HL-60 (cell line): ENCODE data around the gene PPP5C.
"Not testable (repeated sequence)": the region's sequence is repeated elsewhere in the genome, so short reads cannot be mapped to it uniquely, and the experiment has no call there.

Experiments used
- DNase-seq, 2 experiments: peaks; one replicate each; pipeline ENCODE4 v3.0.0-alpha.2; 2010 to 2020; ENCODE audit warnings: low read depth in 1 of 2, low spot score in 1 of 2
- H3K27ac ChIP-seq: fragments of 250-450 bp; sonication (Bioruptor Pico); replicated peaks from 2 replicates; pipeline ENCODE4 v1.5.1; 2020; ENCODE audit warnings: mild to moderate bottlenecking, moderate library complexity
- H3K27me3 ChIP-seq: fragments of 250-450 bp; sonication (Bioruptor Pico); 2 replicates; pipeline ENCODE4 v1.5.1; 2021; ENCODE audit warnings: mild to moderate bottlenecking, moderate library complexity; ENCODE audit not compliant: insufficient read depth, poor library complexity, severe bottlenecking
- H3K4me3 ChIP-seq: replicated peaks from 2 replicates; pipeline ENCODE4 v1.5.1; 2011; ENCODE audit warnings: mild to moderate bottlenecking, control low read depth, low read length; ENCODE audit not compliant: insufficient read depth
- GABPA ChIP-seq: IDR thresholded peaks from 2 replicates; pipeline ENCODE4 v1.6.1; 2012; ENCODE audit warnings: low read depth
- POLR2AphosphoS5 ChIP-seq: IDR thresholded peaks from 2 replicates; pipeline ENCODE4 v1.6.1; 2012; ENCODE audit warnings: low read depth
- SPI1 ChIP-seq: IDR thresholded peaks from 2 replicates; pipeline ENCODE4 v1.6.1; 2012; ENCODE audit warnings: low read depth, mild to moderate bottlenecking, borderline replicate concordance
- TF ChIP-seq, protein P1 (sequence below): IDR thresholded peaks from 2 replicates; pipeline ENCODE4 v1.6.1; 2012; ENCODE audit warnings: low read depth; ENCODE audit not compliant: insufficient replicate concordance
- TF ChIP-seq, protein P2 (sequence below): IDR thresholded peaks from one replicate; pipeline ENCODE4 v1.5.1; 2011; ENCODE audit warnings: low read length, control low read depth, inconsistent platforms; ENCODE audit not compliant: insufficient read depth

The PPP5C gene

DNA sequence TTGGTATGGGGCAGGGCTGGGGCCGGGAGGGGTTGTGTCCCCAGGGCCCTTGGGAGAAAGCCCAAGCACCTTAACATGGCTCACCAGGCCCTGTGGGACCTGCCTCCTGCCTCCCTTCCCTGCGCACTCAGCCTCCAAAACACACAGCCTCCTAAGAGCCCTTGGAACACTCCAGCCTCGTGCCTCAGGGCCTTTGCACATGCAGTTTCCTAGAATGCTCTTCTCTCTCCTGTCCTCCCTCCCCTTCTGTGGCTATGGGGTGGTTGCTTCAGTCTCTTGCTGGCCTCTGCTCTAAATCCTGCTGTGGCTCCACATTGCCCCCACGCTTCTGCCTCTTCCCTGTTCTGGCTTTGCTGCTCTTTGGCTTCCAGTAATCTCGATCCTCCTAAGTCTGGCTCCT lies 26.3 kb upstream of the PPP5C start:
- no peaks in the 10 kb centered on the region for H3K27me3 ChIP-seq
- H3K27ac ChIP-seq: no peak overlapping the region
- no peak overlapping the region for H3K4me3 ChIP-seq
- TF ChIP-seq, protein P1, sequence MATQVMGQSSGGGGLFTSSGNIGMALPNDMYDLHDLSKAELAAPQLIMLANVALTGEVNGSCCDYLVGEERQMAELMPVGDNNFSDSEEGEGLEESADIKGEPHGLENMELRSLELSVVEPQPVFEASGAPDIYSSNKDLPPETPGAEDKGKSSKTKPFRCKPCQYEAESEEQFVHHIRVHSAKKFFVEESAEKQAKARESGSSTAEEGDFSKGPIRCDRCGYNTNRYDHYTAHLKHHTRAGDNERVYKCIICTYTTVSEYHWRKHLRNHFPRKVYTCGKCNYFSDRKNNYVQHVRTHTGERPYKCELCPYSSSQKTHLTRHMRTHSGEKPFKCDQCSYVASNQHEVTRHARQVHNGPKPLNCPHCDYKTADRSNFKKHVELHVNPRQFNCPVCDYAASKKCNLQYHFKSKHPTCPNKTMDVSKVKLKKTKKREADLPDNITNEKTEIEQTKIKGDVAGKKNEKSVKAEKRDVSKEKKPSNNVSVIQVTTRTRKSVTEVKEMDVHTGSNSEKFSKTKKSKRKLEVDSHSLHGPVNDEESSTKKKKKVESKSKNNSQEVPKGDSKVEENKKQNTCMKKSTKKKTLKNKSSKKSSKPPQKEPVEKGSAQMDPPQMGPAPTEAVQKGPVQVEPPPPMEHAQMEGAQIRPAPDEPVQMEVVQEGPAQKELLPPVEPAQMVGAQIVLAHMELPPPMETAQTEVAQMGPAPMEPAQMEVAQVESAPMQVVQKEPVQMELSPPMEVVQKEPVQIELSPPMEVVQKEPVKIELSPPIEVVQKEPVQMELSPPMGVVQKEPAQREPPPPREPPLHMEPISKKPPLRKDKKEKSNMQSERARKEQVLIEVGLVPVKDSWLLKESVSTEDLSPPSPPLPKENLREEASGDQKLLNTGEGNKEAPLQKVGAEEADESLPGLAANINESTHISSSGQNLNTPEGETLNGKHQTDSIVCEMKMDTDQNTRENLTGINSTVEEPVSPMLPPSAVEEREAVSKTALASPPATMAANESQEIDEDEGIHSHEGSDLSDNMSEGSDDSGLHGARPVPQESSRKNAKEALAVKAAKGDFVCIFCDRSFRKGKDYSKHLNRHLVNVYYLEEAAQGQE: no peak
- no peak for DNase-seq

DNA sequence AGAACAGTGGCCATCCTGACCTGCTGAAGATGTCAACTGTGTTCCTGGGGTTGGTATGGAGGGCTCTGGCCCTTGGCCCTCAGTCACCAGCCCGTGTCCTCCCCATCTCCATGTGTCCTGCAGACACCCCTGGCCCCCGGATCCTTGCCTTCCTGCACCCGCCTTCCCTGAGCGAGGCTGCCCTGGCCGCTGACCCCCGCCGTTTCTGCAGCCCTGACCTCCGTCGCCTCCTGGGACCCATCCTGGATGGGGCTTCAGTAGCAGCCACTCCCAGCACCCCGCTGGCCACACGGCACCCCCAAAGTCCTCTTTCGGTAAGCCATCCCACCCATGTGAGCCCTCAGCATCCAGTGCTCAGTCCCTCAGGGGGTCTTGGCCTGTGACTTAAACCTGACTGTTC lies 25.2 kb upstream of the PPP5C start:
- TF ChIP-seq, protein P1: no peak
- no peak for TF ChIP-seq SPI1
- TF ChIP-seq, protein P2, sequence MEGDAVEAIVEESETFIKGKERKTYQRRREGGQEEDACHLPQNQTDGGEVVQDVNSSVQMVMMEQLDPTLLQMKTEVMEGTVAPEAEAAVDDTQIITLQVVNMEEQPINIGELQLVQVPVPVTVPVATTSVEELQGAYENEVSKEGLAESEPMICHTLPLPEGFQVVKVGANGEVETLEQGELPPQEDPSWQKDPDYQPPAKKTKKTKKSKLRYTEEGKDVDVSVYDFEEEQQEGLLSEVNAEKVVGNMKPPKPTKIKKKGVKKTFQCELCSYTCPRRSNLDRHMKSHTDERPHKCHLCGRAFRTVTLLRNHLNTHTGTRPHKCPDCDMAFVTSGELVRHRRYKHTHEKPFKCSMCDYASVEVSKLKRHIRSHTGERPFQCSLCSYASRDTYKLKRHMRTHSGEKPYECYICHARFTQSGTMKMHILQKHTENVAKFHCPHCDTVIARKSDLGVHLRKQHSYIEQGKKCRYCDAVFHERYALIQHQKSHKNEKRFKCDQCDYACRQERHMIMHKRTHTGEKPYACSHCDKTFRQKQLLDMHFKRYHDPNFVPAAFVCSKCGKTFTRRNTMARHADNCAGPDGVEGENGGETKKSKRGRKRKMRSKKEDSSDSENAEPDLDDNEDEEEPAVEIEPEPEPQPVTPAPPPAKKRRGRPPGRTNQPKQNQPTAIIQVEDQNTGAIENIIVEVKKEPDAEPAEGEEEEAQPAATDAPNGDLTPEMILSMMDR: no peak
- TF ChIP-seq GABPA: no peak
- no peak for TF ChIP-seq POLR2AphosphoS5
- DNase-seq: no peak
- H3K4me3 ChIP-seq: no peak overlapping the region
- H3K27me3 ChIP-seq: no peaks in the 10 kb centered on the region
- H3K27ac ChIP-seq: no peak overlapping the region

DNA sequence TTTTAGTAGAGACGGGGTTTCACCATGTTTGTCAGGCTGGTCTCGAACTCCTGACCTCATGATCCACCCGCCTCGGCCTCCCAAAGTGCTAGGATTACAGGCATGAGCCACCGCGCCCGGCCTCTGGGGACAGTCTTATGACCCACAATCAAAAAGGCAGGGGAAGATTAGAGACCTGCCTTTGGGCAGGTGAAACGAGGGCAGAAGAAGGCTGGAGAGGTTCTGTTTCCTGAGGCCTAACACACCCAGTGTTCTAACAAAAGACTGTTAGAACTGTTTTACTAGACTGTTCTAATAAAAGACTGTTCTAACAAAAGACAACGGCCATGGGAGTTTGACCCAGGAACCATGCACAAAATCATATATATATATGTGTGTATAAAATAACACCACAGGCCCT lies 23.7 kb upstream of the PPP5C start:
- H3K4me3 ChIP-seq, H3K27ac ChIP-seq, DNase-seq, H3K27me3 ChIP-seq: not testable (repeated sequence)

DNA sequence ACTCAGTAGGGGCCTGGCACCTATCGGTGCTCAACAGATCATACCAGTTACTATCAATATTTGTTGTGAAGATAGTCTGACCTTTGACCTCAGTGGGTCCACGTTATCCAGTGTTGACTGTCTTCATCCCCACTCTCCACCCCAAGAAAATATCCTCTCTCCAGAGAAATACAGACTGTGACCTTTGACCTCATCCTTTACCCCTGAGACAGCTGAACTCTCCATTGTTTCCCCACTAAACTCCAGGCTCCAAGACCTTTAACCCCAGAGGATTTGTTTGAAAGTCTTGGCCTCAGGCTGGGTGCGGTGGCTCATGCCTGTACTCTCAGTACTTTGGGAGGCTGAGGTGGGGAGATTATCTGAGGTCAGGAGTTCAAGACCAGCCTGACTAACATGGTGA lies 22.6 kb upstream of the PPP5C start:
- Histone ChIP-seq H3K27me3 (no peaks in the 10 kb centered on the region), H3K27ac (no peak overlapping the region), H3K4me3 (no peak overlapping the region)
- TF ChIP-seq GABPA: no peak
- no peak for TF ChIP-seq SPI1
- TF ChIP-seq, protein P1: no peak
- no peak for TF ChIP-seq POLR2AphosphoS5
- TF ChIP-seq, protein P2: no peak
- no peak for DNase-seq
